Endometrium (tissue), 2 donors: ENCODE measurements around the gene NECAB3.

ENCODE experiments used
- FAIRE-seq: peaks from 2 replicates; lab custom pipeline; 2012; peaks lifted over from hg19 to GRCh38; lab: Jason Lieb, UNC
- donor health status: control.
- donor health status: control.

The NECAB3 gene

GRCh38 chr20:33696448-33696847 is 22.2 kb upstream of the NECAB3 start:
- no peak for FAIRE-seq

GRCh38 chr20:33694639-33695012 is 20.4 kb upstream of the NECAB3 start:
- FAIRE-seq: no peak

- no peak for FAIRE-seq
These were observed 19.8 kb upstream of the NECAB3 start for GRCh38 chr20:33693741-33694638.

- no peak for FAIRE-seq
These were observed 19.1 kb upstream of the NECAB3 start for GRCh38 chr20:33693289-33693688.

GRCh38 chr20:33689973-33690372 is 15.7 kb upstream of the NECAB3 start:
- FAIRE-seq: no peak

GRCh38 chr20:33689493-33689892 is 15.3 kb upstream of the NECAB3 start:
- FAIRE-seq: no peak

GRCh38 chr20:33688938-33689424 is 14.8 kb upstream of the NECAB3 start:
- FAIRE-seq: no peak

GRCh38 chr20:33687993-33688937 is 14.0 kb upstream of the NECAB3 start:
- no peak for FAIRE-seq

- no peak for FAIRE-seq
These were observed 13.2 kb upstream of the NECAB3 start for GRCh38 chr20:33687370-33687915.

- FAIRE-seq: no peak
These were observed 12.7 kb upstream of the NECAB3 start for GRCh38 chr20:33686984-33687366.

- no peak for FAIRE-seq
These were observed 12.1 kb upstream of the NECAB3 start, which contains the start of gene E2F1 for GRCh38 chr20:33686100-33686983. TSS of gene E2F1 (minus strand) at chr20:33686385. CDS start at chr20:33686264, 121 bp downstream.

- FAIRE-seq: no peak
These were observed 11.3 kb upstream of the NECAB3 start for GRCh38 chr20:33685328-33686099.

- FAIRE-seq: no peak
These were observed 10.5 kb upstream of the NECAB3 start for GRCh38 chr20:33684533-33685327.

GRCh38 chr20:33681728-33682353 is 7.6 kb upstream of the NECAB3 start:
- FAIRE-seq: no peak

GRCh38 chr20:33681288-33681687 is 7.1 kb upstream of the NECAB3 start:
- FAIRE-seq: no peak

- no peak for FAIRE-seq
These were observed 6.5 kb upstream of the NECAB3 start for GRCh38 chr20:33680686-33681085.

GRCh38 chr20:33679758-33680485 is 5.7 kb upstream of the NECAB3 start:
- FAIRE-seq: no peak

- no peak for FAIRE-seq
These were observed 3.9 kb upstream of the NECAB3 start for GRCh38 chr20:33677991-33678702.
